ENCODE measurements around the gene VPS13C. TPM values are rescaled to one million over a fixed set of nuclear protein-coding genes. Genes with fewer than 3 reads are reported as not detected.

The VPS13C gene
- total and polyA plus RNA-seq, 2 experiments from 2014 or later, result 8.7 to 21.7 TPM

DNA sequence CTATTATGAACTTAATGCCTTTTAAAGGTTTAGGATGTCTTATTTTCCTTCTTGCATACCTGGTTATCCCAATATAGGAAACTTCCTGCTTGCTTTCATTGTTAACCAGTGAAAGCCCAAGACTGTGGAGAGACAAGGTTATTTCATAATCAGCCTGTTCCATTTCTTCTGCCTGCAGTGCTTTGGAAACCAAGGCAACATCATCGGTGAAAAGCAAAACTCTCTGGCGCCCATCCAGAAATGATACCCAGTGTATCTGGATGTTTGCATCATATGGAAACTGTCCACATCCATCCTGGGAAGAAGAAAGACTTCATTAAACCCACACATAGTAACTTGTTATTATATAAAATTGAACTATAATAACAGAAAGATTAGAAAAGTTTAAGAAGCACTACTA, 170.1 kb downstream of the VPS13C start:
- Histone ChIP-seq H4K20me1 (ENCODE audit: insufficient read depth) (no peaks in the 10 kb centered on the region), H3K4me1 (ENCODE audit: insufficient read depth) (no peaks in the 10 kb centered on the region), H3K27ac (no peak overlapping the region), H2AFZ (no peak overlapping the region), H3K9ac (no peak overlapping the region), H3K36me3 (ENCODE audit: low read depth) (peaks cover 28% of the 10 kb centered on the region), H3K4me3 (no peak overlapping the region), H3K27me3 (replicated peaks; ENCODE audit: insufficient read depth) (no peaks in the 10 kb centered on the region), H3F3A (ENCODE audit: insufficient read depth) (no peaks in the 10 kb centered on the region), H3K4me2 (ENCODE audit: unreplicated experiment) (no peak overlapping the region), H3K9me2 (ENCODE audit: insufficient read depth) (no peaks in the 10 kb centered on the region), H3K9me3 (ENCODE audit: low read depth) (no peaks in the 10 kb centered on the region), H3K79me2 (ENCODE audit: insufficient read depth) (no peaks in the 10 kb centered on the region)
- no peak for DNase-seq
- 42 to 45% methylated on average over 2 of the region's 2 CpGs for WGBS, 2 experiments (ENCODE audit: low coverage in 1 of 2, low lambda C conversion rate in 2 of 2, missing lambda C conversion rate in 2 of 2)
- TF ChIP-seq EZH2phosphoT487 (IDR thresholded peaks at IDR 0.05; ENCODE audit: insufficient read depth, low read depth), result no peak
- no peak for TF ChIP-seq EZH2 (IDR thresholded peaks at IDR 0.05; ENCODE audit: insufficient read depth, poor library complexity, severe bottlenecking)
- in situ Hi-C loops (cut with MboI), result no loop called here

DNA sequence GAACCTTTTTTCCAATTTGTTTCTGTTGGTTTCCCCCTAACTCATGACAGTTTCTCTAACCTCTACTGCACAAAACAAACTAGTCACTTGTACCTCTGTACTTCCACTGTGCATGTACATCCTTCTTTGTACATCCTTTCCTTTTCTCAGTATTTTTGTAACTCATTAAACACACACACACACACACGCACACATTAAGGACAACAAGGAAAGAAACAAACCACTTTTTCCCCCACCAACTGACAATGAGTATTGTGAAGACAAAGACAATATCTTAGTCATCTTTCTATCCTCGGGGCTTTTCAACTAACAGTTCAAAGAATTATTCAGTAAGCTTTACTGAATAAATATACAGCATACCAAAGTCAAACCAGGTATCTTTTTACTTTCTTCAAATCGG, 170.5 kb downstream of the VPS13C start:
- TF ChIP-seq EZH2phosphoT487 (IDR thresholded peaks at IDR 0.05; ENCODE audit: insufficient read depth, low read depth) (no peak), EZH2 (IDR thresholded peaks at IDR 0.05; ENCODE audit: insufficient read depth, poor library complexity, severe bottlenecking) (no peak)
- DNase-seq, result no peak
- H3F3A ChIP-seq (ENCODE audit: insufficient read depth), result no peaks in the 10 kb centered on the region
- no peaks in the 10 kb centered on the region for H3K79me2 ChIP-seq (ENCODE audit: insufficient read depth)
- H3K36me3 ChIP-seq (ENCODE audit: low read depth), result peaks cover 28% of the 10 kb centered on the region
- WGBS, 2 experiments (ENCODE audit: low coverage in 1 of 2, low lambda C conversion rate in 2 of 2, missing lambda C conversion rate in 2 of 2), result 65 to 66% methylated on average over 3 of the region's 3 CpGs
- no peaks in the 10 kb centered on the region for H3K4me1 ChIP-seq (ENCODE audit: insufficient read depth)
- no peak overlapping the region for H2AFZ ChIP-seq
- no peaks in the 10 kb centered on the region for H3K9me2 ChIP-seq (ENCODE audit: insufficient read depth)
- no peaks in the 10 kb centered on the region for H3K27me3 ChIP-seq (replicated peaks; ENCODE audit: insufficient read depth)
- H3K9me3 ChIP-seq (ENCODE audit: low read depth), result no peaks in the 10 kb centered on the region
- in situ Hi-C loops (cut with MboI), result no loop called here
- H3K27ac ChIP-seq, result no peak overlapping the region
- no peak overlapping the region for H3K4me2 ChIP-seq (ENCODE audit: unreplicated experiment)
- no peak overlapping the region for H3K9ac ChIP-seq
- H3K4me3 ChIP-seq, result no peak overlapping the region
- no peaks in the 10 kb centered on the region for H4K20me1 ChIP-seq (ENCODE audit: insufficient read depth)

DNA sequence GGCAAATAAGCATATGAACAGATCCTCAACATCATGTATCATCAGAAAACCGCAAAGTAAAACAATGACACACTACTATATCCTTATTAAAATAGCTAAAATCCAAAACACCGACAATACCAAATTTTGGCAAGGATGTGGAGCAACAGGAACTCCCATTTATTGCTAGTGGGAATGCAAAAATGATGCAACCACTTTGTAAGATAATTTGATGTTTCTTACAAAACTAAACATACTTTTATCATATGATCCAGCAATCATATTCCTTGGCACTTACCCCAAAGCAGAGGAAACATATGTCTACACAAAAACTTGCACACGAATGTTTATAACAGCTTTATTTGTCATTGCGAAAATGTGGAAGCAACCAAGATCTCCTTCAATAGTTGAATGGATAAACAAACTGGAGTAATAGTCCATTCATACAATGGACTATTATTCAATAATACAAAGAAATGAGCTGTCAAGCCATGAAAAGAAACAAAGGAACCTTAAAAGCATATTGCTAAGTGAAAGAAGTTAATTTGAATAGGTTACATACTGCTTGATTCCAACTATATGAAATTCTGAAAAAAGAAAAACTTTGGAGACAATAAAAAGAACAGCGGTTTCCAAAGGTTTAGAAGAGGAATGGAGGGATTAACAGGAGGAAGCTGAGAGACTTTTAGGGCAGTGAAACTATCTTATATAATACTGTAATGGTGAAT, 172.0 kb downstream of the VPS13C start:
- DNase-seq, result no peak
- in situ Hi-C loops (cut with MboI), result no loop called here

DNA sequence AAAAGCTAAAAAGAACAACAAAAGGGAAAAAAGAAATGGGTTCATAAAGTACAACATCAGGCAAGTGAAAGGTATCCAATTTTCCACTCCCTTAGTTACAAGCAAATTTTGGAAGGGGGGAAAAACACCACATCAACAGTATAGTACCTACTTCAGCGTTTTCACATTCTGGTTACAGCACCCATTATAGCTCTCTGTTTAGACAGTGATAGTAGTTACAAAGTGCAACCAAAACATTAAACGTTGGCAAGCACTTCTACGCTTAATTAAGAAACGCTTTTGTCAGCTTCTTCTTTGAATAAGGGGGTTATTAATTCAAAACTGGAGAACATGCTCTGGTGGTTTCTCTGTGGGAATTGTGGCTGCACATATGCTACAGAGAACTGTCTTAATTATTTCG, 180.2 kb downstream of the VPS13C start:
- Histone ChIP-seq H3K9ac (no peak overlapping the region), H2AFZ (no peak overlapping the region), H3K4me1 (ENCODE audit: insufficient read depth) (no peaks in the 10 kb centered on the region), H3K27me3 (replicated peaks; ENCODE audit: insufficient read depth) (no peaks in the 10 kb centered on the region), H3K9me2 (ENCODE audit: insufficient read depth) (no peaks in the 10 kb centered on the region), H3F3A (ENCODE audit: insufficient read depth) (no peaks in the 10 kb centered on the region), H3K9me3 (ENCODE audit: low read depth) (no peaks in the 10 kb centered on the region), H3K36me3 (ENCODE audit: low read depth) (0 out of 2 replicates have a peak, but pooled peaks cover 6% of the 10 kb centered on the region), H4K20me1 (ENCODE audit: insufficient read depth) (no peaks in the 10 kb centered on the region), H3K27ac (no peak overlapping the region), H3K4me3 (no peak overlapping the region), H3K4me2 (ENCODE audit: unreplicated experiment) (no peak overlapping the region), H3K79me2 (ENCODE audit: insufficient read depth) (no peaks in the 10 kb centered on the region)
- DNase-seq, result no peak
- WGBS, 2 experiments (ENCODE audit: low coverage in 1 of 2, low lambda C conversion rate in 2 of 2, missing lambda C conversion rate in 2 of 2), result 86 to 87% methylated on average over 5 of the region's 5 CpGs
- TF ChIP-seq EZH2phosphoT487 (IDR thresholded peaks at IDR 0.05; ENCODE audit: insufficient read depth, low read depth) (no peak), EZH2 (IDR thresholded peaks at IDR 0.05; ENCODE audit: insufficient read depth, poor library complexity, severe bottlenecking) (no peak)
- in situ Hi-C loops (cut with MboI), result no loop called here

More for the DNA sequence above, 172.0 kb downstream of the VPS13C start:
- no peak overlapping the region for H2AFZ ChIP-seq
- H3K9ac ChIP-seq, result no peak overlapping the region
- 94% methylated on average over 5 of the region's 5 CpGs for WGBS, 2 experiments (ENCODE audit: low coverage in 1 of 2, low lambda C conversion rate in 2 of 2, missing lambda C conversion rate in 2 of 2)
- H3K79me2 ChIP-seq (ENCODE audit: insufficient read depth), result no peaks in the 10 kb centered on the region
- no peak for TF ChIP-seq EZH2phosphoT487 (IDR thresholded peaks at IDR 0.05; ENCODE audit: insufficient read depth, low read depth)
- no peak for TF ChIP-seq EZH2 (IDR thresholded peaks at IDR 0.05; ENCODE audit: insufficient read depth, poor library complexity, severe bottlenecking)
- no peaks in the 10 kb centered on the region for H3K9me3 ChIP-seq (ENCODE audit: low read depth)
- no peaks in the 10 kb centered on the region for H4K20me1 ChIP-seq (ENCODE audit: insufficient read depth)
- H3K9me2 ChIP-seq (ENCODE audit: insufficient read depth), result no peaks in the 10 kb centered on the region
- peaks cover 21% of the 10 kb centered on the region for H3K36me3 ChIP-seq (ENCODE audit: low read depth)
- H3K4me3 ChIP-seq, result no peak overlapping the region
- H3K4me2 ChIP-seq (ENCODE audit: unreplicated experiment), result no peak overlapping the region
- no peaks in the 10 kb centered on the region for H3K27me3 ChIP-seq (replicated peaks; ENCODE audit: insufficient read depth)
- no peak overlapping the region for H3K27ac ChIP-seq
- no peaks in the 10 kb centered on the region for H3F3A ChIP-seq (ENCODE audit: insufficient read depth)
- H3K4me1 ChIP-seq (ENCODE audit: insufficient read depth), result no peaks in the 10 kb centered on the region
